ENCODE results near the gene SGCA. TPM values are rescaled to one million over a fixed set of nuclear protein-coding genes. Genes with fewer than 3 reads are reported as not detected.

Gene SGCA
- total RNA-seq, 4 donors from 2014 or later, result 72.7 to 145 (median 82.8) TPM

GRCh38 chr17:50218771-50219315 is 53.0 kb downstream of the SGCA start:
- Histone ChIP-seq H3K4me3 (no peak overlapping the region), H3K9me3 (no peaks in the 10 kb centered on the region), H3K27me3 (no peaks in the 10 kb centered on the region), H3K27ac (replicated peaks in 1 of 4) (peak overlapping the region; percentile 67 to 75 (median 68)), H3K4me1 (peaks cover 32 to 73% (median 65%) of the 10 kb centered on the region in 4 donors), H3K36me3 (no peaks in the 10 kb centered on the region)
- TF ChIP-seq POLR2A (IDR thresholded peaks at IDR 0.05; ENCODE audit: low read depth), result no peak
- peak in 1 of 2 donors; percentile 10 for TF ChIP-seq POLR2AphosphoS5 (IDR thresholded peaks at IDR 0.05)
- WGBS, result 46% methylated on average over 1 of the region's 1 CpG
- DNase-seq (ENCODE audit: extremely low spot score), result peak; percentile 88
- intact Hi-C loops (cut with DNase I), result no loop called here

- WGBS, result 49% methylated on average over 5 of the region's 5 CpGs
- peak overlapping the region; percentile 67 to 75 (median 68) for H3K27ac ChIP-seq (replicated peaks in 1 of 4)
- peaks cover 32 to 69% (median 65%) of the 10 kb centered on the region in 4 donors for H3K4me1 ChIP-seq
- intact Hi-C loops (cut with DNase I), result no loop called here
- no peaks in the 10 kb centered on the region for H3K27me3 ChIP-seq
- TF ChIP-seq CTCF (IDR thresholded peaks at IDR 0.05), result no peak
- TF ChIP-seq POLR2A (IDR thresholded peaks at IDR 0.05; ENCODE audit: low read depth), result no peak
- TF ChIP-seq POLR2AphosphoS5 (IDR thresholded peaks at IDR 0.05), result no peak
- no peak for TF ChIP-seq EP300 (IDR thresholded peaks at IDR 0.05)
- no peak overlapping the region for H3K4me3 ChIP-seq
- DNase-seq (ENCODE audit: extremely low spot score), result no peak
- H3K36me3 ChIP-seq, result no peaks in the 10 kb centered on the region
- H3K9me3 ChIP-seq, result no peaks in the 10 kb centered on the region
Observed at GRCh38 chr17:50219342-50219741, 53.5 kb downstream of the SGCA start.

- no peak for DNase-seq (ENCODE audit: extremely low spot score)
- peaks cover 29 to 68% (median 62%) of the 10 kb centered on the region in 4 donors for H3K4me1 ChIP-seq
- H3K27me3 ChIP-seq, result no peaks in the 10 kb centered on the region
- TF ChIP-seq EP300 (IDR thresholded peaks at IDR 0.05) (no peak), CTCF (IDR thresholded peaks at IDR 0.05) (no peak), POLR2AphosphoS5 (IDR thresholded peaks at IDR 0.05) (no peak), POLR2A (IDR thresholded peaks at IDR 0.05; ENCODE audit: low read depth) (no peak)
- no peaks in the 10 kb centered on the region for H3K36me3 ChIP-seq
- WGBS, result 43% methylated on average over 4 of the region's 4 CpGs
- intact Hi-C loops (cut with DNase I), result no loop called here
- peak overlapping the region; percentile 67 to 75 (median 68) for H3K27ac ChIP-seq (replicated peaks in 1 of 4)
- no peaks in the 10 kb centered on the region for H3K9me3 ChIP-seq
- H3K4me3 ChIP-seq, result no peak overlapping the region
Observed at GRCh38 chr17:50219939-50220465, 54.2 kb downstream of the SGCA start.

GRCh38 chr17:50220811-50221210 is 55.0 kb downstream of the SGCA start:
- Histone ChIP-seq H3K27me3 (no peaks in the 10 kb centered on the region), H3K4me1 (peaks cover 29 to 64% (median 62%) of the 10 kb centered on the region in 4 donors), H3K9me3 (no peaks in the 10 kb centered on the region), H3K36me3 (no peaks in the 10 kb centered on the region), H3K4me3 (no peak overlapping the region), H3K27ac (replicated peaks in 1 of 4) (peak overlapping the region in 2 of 4 donors; percentile 65 to 70)
- no peak for DNase-seq (ENCODE audit: extremely low spot score)
- intact Hi-C loops (cut with DNase I), result no loop called here
- TF ChIP-seq POLR2A (IDR thresholded peaks at IDR 0.05; ENCODE audit: low read depth) (no peak), CTCF (IDR thresholded peaks at IDR 0.05) (no peak), POLR2AphosphoS5 (IDR thresholded peaks at IDR 0.05) (no peak), EP300 (IDR thresholded peaks at IDR 0.05) (no peak)
- 89% methylated on average over 15 of the region's 15 CpGs for WGBS

GRCh38 chr17:50221266-50221863 is 55.6 kb downstream of the SGCA start:
- no peaks in the 10 kb centered on the region for H3K9me3 ChIP-seq
- WGBS, result 77% methylated on average over 9 of the region's 9 CpGs
- peak overlapping the region; percentile 51 to 76 (median 68) for H3K27ac ChIP-seq (replicated peaks in 1 of 4)
- peaks cover 29 to 62% (median 62%) of the 10 kb centered on the region in 4 donors for H3K4me1 ChIP-seq
- no peaks in the 10 kb centered on the region for H3K27me3 ChIP-seq
- H3K36me3 ChIP-seq, result no peaks in the 10 kb centered on the region
- no peak overlapping the region for H3K4me3 ChIP-seq
- intact Hi-C loops (cut with DNase I), result no loop called here
- peak; percentile 31 for DNase-seq (ENCODE audit: extremely low spot score)
- no peak for TF ChIP-seq POLR2A (IDR thresholded peaks at IDR 0.05; ENCODE audit: low read depth)
- no peak for TF ChIP-seq POLR2AphosphoS5 (IDR thresholded peaks at IDR 0.05)
- no peak for TF ChIP-seq CTCF (IDR thresholded peaks at IDR 0.05)
- no peak for TF ChIP-seq EP300 (IDR thresholded peaks at IDR 0.05)

All from esophagus muscularis mucosa (tissue), 4 donors.